DOHH2 (cell line): ENCODE results near the gene QKI.

Experiments used
- H3F3A ChIP-seq: fragments of 200-600 bp; sonication (generic), shearing (Covaris generic); 2 replicates; pipeline ENCODE4 v1.6.0; 2016; ENCODE audit warnings: antibody characterized with exemption, mild to moderate bottlenecking; ENCODE audit not compliant: control insufficient read depth, insufficient read depth
- H3K27ac ChIP-seq: fragments of 200-600 bp; sonication (generic); 2 replicates; pipeline ENCODE4 v1.5.1; 2014; ENCODE audit warnings: low read depth, mild to moderate bottlenecking, low read length, moderate library complexity
- H3K27me3 ChIP-seq: fragments of 200-600 bp; sonication (generic); 2 replicates; pipeline ENCODE4 v1.6.1; 2014; ENCODE audit warnings: mild to moderate bottlenecking, low read length, mixed read lengths; ENCODE audit not compliant: control insufficient read depth
- H3K36me3 ChIP-seq: fragments of 200-600 bp; sonication (generic); 2 replicates; pipeline ENCODE4 v1.6.1; 2014; ENCODE audit warnings: mild to moderate bottlenecking, low read length, moderate library complexity, mixed read lengths; ENCODE audit not compliant: control insufficient read depth
- H3K4me1 ChIP-seq: fragments of 200-600 bp; sonication (generic); 2 replicates; pipeline ENCODE4 v1.6.1; 2014; ENCODE audit warnings: mild to moderate bottlenecking, low read length, mixed read lengths; ENCODE audit not compliant: control insufficient read depth
- H3K4me2 ChIP-seq: fragments of 200-600 bp; sonication (generic); 2 replicates; pipeline ENCODE4 v1.6.0; 2014; ENCODE audit warnings: mild to moderate bottlenecking, low read length, moderate library complexity
- H3K4me3 ChIP-seq: fragments of 200-600 bp; sonication (generic); 2 replicates; pipeline ENCODE4 v1.5.1; 2014; ENCODE audit warnings: mild to moderate bottlenecking, low read length, mixed read lengths
- H3K79me2 ChIP-seq: fragments of 200-600 bp; sonication (generic); 2 replicates; pipeline ENCODE4 v1.6.1; 2014; ENCODE audit warnings: mild to moderate bottlenecking, low read length, mixed read lengths; ENCODE audit not compliant: control insufficient read depth
- H3K9me2 ChIP-seq: fragments of 200-600 bp; sonication (generic); replicated peaks from 2 replicates; pipeline ENCODE4 v1.6.1; 2014; ENCODE audit warnings: mild to moderate bottlenecking, low read length, mixed read lengths; ENCODE audit not compliant: control insufficient read depth
- H3K9me3 ChIP-seq: fragments of 200-600 bp; sonication (generic); 2 replicates; pipeline ENCODE4 v1.6.1; 2014; ENCODE audit warnings: antibody characterized with exemption, low read length, mixed read lengths; ENCODE audit not compliant: control insufficient read depth, insufficient read depth
- H4K20me1 ChIP-seq: fragments of 200-600 bp; sonication (generic); 2 replicates; pipeline ENCODE4 v1.6.0; 2014; ENCODE audit warnings: low read depth, mild to moderate bottlenecking, antibody characterized with exemption, low read length, moderate library complexity; ENCODE audit not compliant: control insufficient read depth, insufficient read depth
- EZH2phosphoT487 ChIP-seq: fragments of 200-600 bp; sonication (generic); IDR thresholded peaks from 2 replicates; pipeline ENCODE4 v1.6.1; 2017; ENCODE audit warnings: borderline replicate concordance, mild to moderate bottlenecking, antibody characterized with exemption, low read length, moderate library complexity, mixed read lengths
- TF ChIP-seq, protein P1 (sequence below): fragments of 200-600 bp; sonication (generic); IDR thresholded peaks from one replicate; pipeline ENCODE4 v1.5.1; 2014; ENCODE audit warnings: antibody characterized with exemption, mild to moderate bottlenecking, low read depth, low read length; ENCODE audit not compliant: poor library complexity, severe bottlenecking

QKI gene

DNA sequence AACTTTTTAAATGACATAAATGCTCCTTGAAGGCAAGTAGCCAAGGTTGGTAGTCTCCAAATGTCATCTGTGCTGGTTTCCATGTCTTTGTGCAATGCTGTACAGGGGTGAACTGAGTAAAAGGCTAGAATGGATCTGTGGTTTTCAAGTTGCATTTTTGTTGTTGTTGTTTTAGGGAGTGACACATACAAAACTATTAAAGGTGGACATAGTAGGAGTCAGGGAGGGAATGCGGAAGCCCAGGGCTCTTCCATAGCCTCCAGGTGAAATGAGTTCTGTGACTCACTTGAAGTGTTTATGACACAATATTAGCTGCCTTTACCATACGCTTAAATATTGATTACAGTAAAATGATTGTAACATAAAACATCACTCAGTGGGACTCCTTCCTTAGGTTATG, 22.5 kb upstream of the QKI start:
- H3K9me3 ChIP-seq: no peaks in the 10 kb centered on the region
- H3K4me3 ChIP-seq: no peak overlapping the region
- H3F3A ChIP-seq: no peaks in the 10 kb centered on the region
- peaks cover 2% of the 10 kb centered on the region; the same call in 1 of the 2 replicates for H3K27me3 ChIP-seq
- H3K4me2 ChIP-seq: no peak overlapping the region
- H3K27ac ChIP-seq: no peak overlapping the region
- no peaks in the 10 kb centered on the region for H3K4me1 ChIP-seq
- no peaks in the 10 kb centered on the region for H4K20me1 ChIP-seq
- H3K9me2 ChIP-seq: no peaks in the 10 kb centered on the region
- H3K36me3 ChIP-seq: no peaks in the 10 kb centered on the region
- TF ChIP-seq EZH2phosphoT487: no peak
- TF ChIP-seq, protein P1, sequence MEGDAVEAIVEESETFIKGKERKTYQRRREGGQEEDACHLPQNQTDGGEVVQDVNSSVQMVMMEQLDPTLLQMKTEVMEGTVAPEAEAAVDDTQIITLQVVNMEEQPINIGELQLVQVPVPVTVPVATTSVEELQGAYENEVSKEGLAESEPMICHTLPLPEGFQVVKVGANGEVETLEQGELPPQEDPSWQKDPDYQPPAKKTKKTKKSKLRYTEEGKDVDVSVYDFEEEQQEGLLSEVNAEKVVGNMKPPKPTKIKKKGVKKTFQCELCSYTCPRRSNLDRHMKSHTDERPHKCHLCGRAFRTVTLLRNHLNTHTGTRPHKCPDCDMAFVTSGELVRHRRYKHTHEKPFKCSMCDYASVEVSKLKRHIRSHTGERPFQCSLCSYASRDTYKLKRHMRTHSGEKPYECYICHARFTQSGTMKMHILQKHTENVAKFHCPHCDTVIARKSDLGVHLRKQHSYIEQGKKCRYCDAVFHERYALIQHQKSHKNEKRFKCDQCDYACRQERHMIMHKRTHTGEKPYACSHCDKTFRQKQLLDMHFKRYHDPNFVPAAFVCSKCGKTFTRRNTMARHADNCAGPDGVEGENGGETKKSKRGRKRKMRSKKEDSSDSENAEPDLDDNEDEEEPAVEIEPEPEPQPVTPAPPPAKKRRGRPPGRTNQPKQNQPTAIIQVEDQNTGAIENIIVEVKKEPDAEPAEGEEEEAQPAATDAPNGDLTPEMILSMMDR: no peak
- H3K79me2 ChIP-seq: no peaks in the 10 kb centered on the region

DNA sequence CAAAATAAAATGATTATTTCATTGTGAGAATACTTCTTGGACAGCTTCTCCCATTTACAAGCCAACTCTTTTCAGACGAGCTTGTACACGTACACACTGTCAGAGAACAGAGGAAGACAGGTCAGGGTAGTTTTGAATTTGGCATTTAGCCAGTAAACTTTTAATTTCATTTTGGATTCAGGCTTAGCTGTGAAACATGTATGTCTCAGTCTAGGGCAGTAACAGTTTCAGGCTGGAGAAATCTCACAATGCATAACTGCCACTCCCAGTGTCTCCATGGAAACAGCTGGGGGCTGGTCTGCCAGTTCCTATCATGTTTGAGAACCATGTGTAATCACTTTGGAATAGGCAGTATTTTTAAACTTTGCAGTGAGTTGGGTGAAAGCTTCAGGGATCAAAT, 22.0 kb upstream of the QKI start:
- Histone ChIP-seq H3K4me1 (no peaks in the 10 kb centered on the region), H4K20me1 (no peaks in the 10 kb centered on the region), H3K9me2 (no peaks in the 10 kb centered on the region), H3K79me2 (no peaks in the 10 kb centered on the region), H3K27ac (no peak overlapping the region), H3K36me3 (no peaks in the 10 kb centered on the region), H3K27me3 (peaks cover 2% of the 10 kb centered on the region; the same call in 1 of the 2 replicates), H3K4me3 (no peak overlapping the region), H3K9me3 (no peaks in the 10 kb centered on the region), H3F3A (no peaks in the 10 kb centered on the region), H3K4me2 (no peak overlapping the region)
- TF ChIP-seq EZH2phosphoT487: no peak
- TF ChIP-seq, protein P1: no peak

DNA sequence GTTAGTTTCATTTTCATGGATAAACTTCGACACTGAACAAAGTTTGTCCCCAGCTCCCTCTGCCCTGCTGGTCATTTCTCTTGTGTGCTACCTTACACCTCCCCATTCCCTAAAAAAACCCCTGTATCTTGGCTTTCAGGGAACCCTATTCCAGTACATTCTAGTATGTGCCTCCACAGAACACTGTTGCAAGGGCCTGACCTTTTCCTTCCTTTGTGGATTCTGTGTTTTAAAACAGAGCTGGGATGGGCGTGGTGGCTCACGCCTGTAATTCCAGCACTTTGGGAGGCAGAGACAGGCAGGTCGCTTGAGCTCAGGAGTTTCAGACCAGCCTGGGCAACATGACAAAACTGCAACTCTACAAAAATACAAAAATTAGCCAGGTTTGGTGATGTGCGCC, 20.6 kb upstream of the QKI start:
- Histone ChIP-seq H3K36me3 (no peaks in the 10 kb centered on the region), H3K4me3 (no peak overlapping the region), H3K9me2 (no peaks in the 10 kb centered on the region), H3F3A (no peaks in the 10 kb centered on the region), H3K27ac (no peak overlapping the region), H3K4me2 (no peak overlapping the region), H3K27me3 (peaks cover 2% of the 10 kb centered on the region; the same call in 1 of the 2 replicates), H4K20me1 (no peaks in the 10 kb centered on the region), H3K9me3 (no peaks in the 10 kb centered on the region), H3K4me1 (no peaks in the 10 kb centered on the region), H3K79me2 (no peaks in the 10 kb centered on the region)
- TF ChIP-seq, protein P1: no peak
- TF ChIP-seq EZH2phosphoT487: no peak
